Measurements from ENCODE around the gene HPD. TPM values are rescaled to one million over a fixed set of nuclear protein-coding genes. Genes with fewer than 3 reads are reported as not detected.

Gene HPD
- total RNA-seq (under 1 TPM in 3 of 5 donors, not detected in 2; 0.39 to 0.92 (median 0.58) TPM), total RNA-seq (0 to 0.33 (median 0) reads per million in 29 experiments)
- total RNA-seq (2013), result not detected

GRCh38 chr12:121858662-121859572 is at the start of gene HPD:
Gene HPD (minus strand): TSS chr12:121858859. CDS start chr12:121858823, 36 bp downstream.
- H3K4me3 Mint-ChIP-seq, result no peak within 1 kb of the TSS
- H3K4me3 ChIP-seq (ENCODE audit: control insufficient read depth in 1 of 2, extremely low read depth in 1 of 2, low read length in 1 of 2), result no peak within 1 kb of the TSS
- ATAC-seq (replicated peaks in 1 of 4) (no peak), DNase-seq (no peak)
- H3K27ac Mint-ChIP-seq, result no peak within 1 kb of the TSS
- H3K9me3 ChIP-seq, result no peaks in the 10 kb centered on the region
- ChIA-PET CTCF (no interaction called here), POLR2A (no interaction called here)
- H3K36me3 Mint-ChIP-seq, result peaks cover 4% of the 10 kb centered on the region
- 74% methylated on average over 6 of the region's 16 CpGs for WGBS (ENCODE audit: insufficient coverage)
- no peaks in the 10 kb centered on the region for H3K36me3 ChIP-seq (ENCODE audit: control insufficient read depth in 2 of 2, extremely low read depth in 1 of 2, insufficient read depth in 1 of 2, low read length in 1 of 2)
- H3K27me3 ChIP-seq (replicated peaks in 1 of 2; ENCODE audit: control insufficient read depth in 2 of 2, extremely low read depth in 1 of 2, insufficient read depth in 2 of 2, low read length in 1 of 2), result peaks cover 0 to 11% of the 10 kb centered on the region in 2 experiments
- H3K4me1 Mint-ChIP-seq, result no peaks in the 10 kb centered on the region
- no peaks in the 10 kb centered on the region for H3K27me3 Mint-ChIP-seq
- no peaks in the 10 kb centered on the region for H3K9me3 Mint-ChIP-seq
- H3K4me1 ChIP-seq (ENCODE audit: control insufficient read depth in 1 of 2, extremely low read depth in 1 of 2, insufficient read depth in 2 of 2, low read length in 2 of 2), result no peaks in the 10 kb centered on the region
- H3K27ac ChIP-seq (ENCODE audit: low read length), result no peak within 1 kb of the TSS

DNA sequence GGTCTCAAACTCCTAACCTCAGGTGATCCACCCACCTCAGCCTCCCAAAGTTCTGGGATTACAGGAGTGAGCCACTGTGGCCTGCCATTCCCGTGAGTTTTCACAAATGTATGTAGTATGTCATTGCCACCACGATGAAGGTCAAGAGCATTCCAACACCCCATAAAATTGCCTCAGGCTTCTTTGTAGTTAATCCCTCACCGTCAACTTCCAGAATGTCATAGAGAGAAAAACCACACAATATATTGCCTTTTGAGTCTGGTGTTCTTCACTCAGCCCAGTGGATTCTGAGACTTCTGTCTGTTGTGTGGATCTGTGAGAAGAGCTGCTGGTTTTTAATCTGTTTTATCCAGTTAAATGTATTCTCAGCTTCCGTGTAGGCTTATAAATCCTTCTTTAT is 47.1 kb upstream of the HPD start:
- Histone ChIP-seq H3K27ac (ENCODE audit: low read length) (no peak overlapping the region), H3K9me3 (no peaks in the 10 kb centered on the region), H3K4me3 (ENCODE audit: control insufficient read depth in 1 of 2, extremely low read depth in 1 of 2, low read length in 1 of 2) (no peak overlapping the region), H3K36me3 (ENCODE audit: control insufficient read depth in 2 of 2, extremely low read depth in 1 of 2, insufficient read depth in 1 of 2, low read length in 1 of 2) (peaks cover 5 to 55% of the 10 kb centered on the region in 2 donors), H3K27me3 (replicated peaks in 1 of 2; ENCODE audit: control insufficient read depth in 2 of 2, extremely low read depth in 1 of 2, insufficient read depth in 2 of 2, low read length in 1 of 2) (no peaks in the 10 kb centered on the region), H3K4me1 (ENCODE audit: control insufficient read depth in 1 of 2, extremely low read depth in 1 of 2, insufficient read depth in 2 of 2, low read length in 2 of 2) (peaks cover 0 to 5% of the 10 kb centered on the region in 2 experiments)
- ChIA-PET POLR2A (interaction anchor here in 1 of 2 donors (1.1 kb wide), 1 partner anchor 14 kb away, joined by 3 read pairs; no protein-coding TSS in a partner anchor), CTCF (interaction anchor here (0.6 to 1.5 kb wide), 3 partner anchors 13 to 185 kb away, joined by 3 to 13 read pairs (median 3); partner anchors contain the start of gene CFAP251 (in 1 of the 2))
- Mint-ChIP-seq H3K27ac (no peak overlapping the region), H3K4me3 (no peak overlapping the region), H3K27me3 (no peaks in the 10 kb centered on the region), H3K4me1 (peaks cover 7 to 8% (median 7%) of the 10 kb centered on the region in 3 donors), H3K9me3 (no peaks in the 10 kb centered on the region), H3K36me3 (peaks cover 52% of the 10 kb centered on the region)
- ATAC-seq (replicated peaks in 1 of 4), result no peak
- no peak for DNase-seq
- WGBS (ENCODE audit: insufficient coverage), result 100% methylated on average over 2 of the region's 4 CpGs

- Mint-ChIP-seq H3K4me3 (no peak overlapping the region), H3K27me3 (no peaks in the 10 kb centered on the region), H3K4me1 (peaks cover 0 to under 1% (median 0%) of the 10 kb centered on the region in 3 donors), H3K27ac (no peak overlapping the region), H3K36me3 (peaks cover 47% of the 10 kb centered on the region), H3K9me3 (no peaks in the 10 kb centered on the region)
- WGBS (ENCODE audit: insufficient coverage), result 83% methylated on average over 1 of the region's 2 CpGs
- ChIA-PET CTCF (no interaction called here), POLR2A (interaction anchor here in 1 of 2 donors (0.6 kb wide), 1 partner anchor 256 kb away, joined by 3 read pairs; no protein-coding TSS in a partner anchor)
- H3K36me3 ChIP-seq (ENCODE audit: control insufficient read depth in 2 of 2, extremely low read depth in 1 of 2, insufficient read depth in 1 of 2, low read length in 1 of 2), result peaks cover 5 to 56% of the 10 kb centered on the region in 2 donors
- DNase-seq (no peak), ATAC-seq (replicated peaks in 1 of 4) (no peak)
- H3K27me3 ChIP-seq (replicated peaks in 1 of 2; ENCODE audit: control insufficient read depth in 2 of 2, extremely low read depth in 1 of 2, insufficient read depth in 2 of 2, low read length in 1 of 2), result no peaks in the 10 kb centered on the region
- no peak overlapping the region for H3K27ac ChIP-seq (ENCODE audit: low read length)
- H3K9me3 ChIP-seq, result no peaks in the 10 kb centered on the region
- no peak overlapping the region for H3K4me3 ChIP-seq (ENCODE audit: control insufficient read depth in 1 of 2, extremely low read depth in 1 of 2, low read length in 1 of 2)
- H3K4me1 ChIP-seq (ENCODE audit: control insufficient read depth in 1 of 2, extremely low read depth in 1 of 2, insufficient read depth in 2 of 2, low read length in 2 of 2), result no peaks in the 10 kb centered on the region
These were observed 44.5 kb upstream of the HPD start for GRCh38 chr12:121903202-121903601.

DNA sequence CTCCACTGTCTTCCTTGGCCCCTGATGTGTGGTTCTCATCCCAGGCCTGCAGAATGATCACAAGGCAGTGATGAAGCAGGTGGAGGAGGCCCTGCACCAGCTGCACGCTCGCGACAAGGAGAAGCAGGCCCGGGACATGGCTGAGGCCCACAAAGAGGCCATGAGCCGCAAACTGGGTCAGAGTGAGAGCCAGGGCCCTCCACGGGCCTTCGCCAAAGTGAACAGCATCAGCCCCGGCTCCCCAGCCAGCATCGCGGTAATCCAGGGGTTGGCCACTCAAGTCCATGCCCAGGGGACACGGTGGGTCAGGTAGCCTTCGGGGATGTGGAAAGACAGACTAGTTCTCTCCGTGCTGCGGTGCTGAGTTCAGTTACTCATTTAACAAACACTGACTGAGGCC is 40.9 kb upstream of the HPD start:
- 96% methylated on average over 13 of the region's 14 CpGs for WGBS (ENCODE audit: insufficient coverage)

DNA sequence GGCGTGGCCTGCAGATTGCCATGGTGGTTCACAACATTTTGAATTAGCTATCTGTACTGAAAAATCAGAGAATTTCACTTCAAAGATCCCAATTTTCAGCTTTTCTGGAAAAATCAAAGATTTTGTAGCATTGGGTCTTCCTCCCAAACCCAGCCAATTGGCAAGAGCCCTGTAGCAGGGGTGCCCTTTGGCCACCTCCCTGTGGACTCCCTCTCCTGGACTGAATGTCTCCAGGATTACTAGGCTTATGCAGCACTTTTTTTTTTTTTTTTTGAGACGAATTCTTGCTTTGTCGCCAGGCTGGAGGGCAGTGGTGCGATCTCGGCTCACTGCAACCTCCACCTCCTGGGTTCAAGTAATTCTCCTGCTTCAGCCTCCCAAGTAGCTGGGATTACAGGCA is 39.6 kb upstream of the HPD start:
- H3K27me3 Mint-ChIP-seq, result no peaks in the 10 kb centered on the region
- CTCF ChIA-PET, result interaction anchor here in 1 of 2 donors (0.6 kb wide), 1 partner anchor 13 kb away, joined by 11 read pairs; no protein-coding TSS in a partner anchor
- no peaks in the 10 kb centered on the region for H3K9me3 ChIP-seq
- POLR2A ChIA-PET, result no interaction called here
- H3K27ac ChIP-seq (ENCODE audit: low read length), result no peak overlapping the region
- H3K27ac Mint-ChIP-seq, result no peak overlapping the region
- no peak for DNase-seq
- peaks cover 0 to 9% of the 10 kb centered on the region in 2 experiments for H3K4me1 ChIP-seq (ENCODE audit: control insufficient read depth in 1 of 2, extremely low read depth in 1 of 2, insufficient read depth in 2 of 2, low read length in 2 of 2)
- no peak overlapping the region for H3K4me3 ChIP-seq (ENCODE audit: control insufficient read depth in 1 of 2, extremely low read depth in 1 of 2, low read length in 1 of 2)
- H3K9me3 Mint-ChIP-seq, result no peaks in the 10 kb centered on the region
- 100% methylated on average over 1 of the region's 5 CpGs for WGBS (ENCODE audit: insufficient coverage)
- peaks cover 16 to 69% of the 10 kb centered on the region in 2 donors for H3K36me3 ChIP-seq (ENCODE audit: control insufficient read depth in 2 of 2, extremely low read depth in 1 of 2, insufficient read depth in 1 of 2, low read length in 1 of 2)
- ATAC-seq (replicated peaks in 1 of 4), result no peak
- H3K4me1 Mint-ChIP-seq, result peaks cover 17 to 20% (median 19%) of the 10 kb centered on the region in 3 donors
- no peak overlapping the region for H3K4me3 Mint-ChIP-seq
- H3K36me3 Mint-ChIP-seq, result peaks cover 44% of the 10 kb centered on the region
- no peaks in the 10 kb centered on the region for H3K27me3 ChIP-seq (replicated peaks in 1 of 2; ENCODE audit: control insufficient read depth in 2 of 2, extremely low read depth in 1 of 2, insufficient read depth in 2 of 2, low read length in 1 of 2)

More for the DNA sequence above, 40.9 kb upstream of the HPD start:
- ChIA-PET CTCF (no interaction called here), POLR2A (no interaction called here)
- Mint-ChIP-seq H3K27ac (no peak overlapping the region), H3K9me3 (no peaks in the 10 kb centered on the region), H3K4me1 (peaks cover 4 to 7% (median 6%) of the 10 kb centered on the region in 3 donors), H3K36me3 (peaks cover 49% of the 10 kb centered on the region), H3K4me3 (no peak overlapping the region), H3K27me3 (no peaks in the 10 kb centered on the region)
- Histone ChIP-seq H3K4me1 (ENCODE audit: control insufficient read depth in 1 of 2, extremely low read depth in 1 of 2, insufficient read depth in 2 of 2, low read length in 2 of 2) (no peaks in the 10 kb centered on the region), H3K27me3 (replicated peaks in 1 of 2; ENCODE audit: control insufficient read depth in 2 of 2, extremely low read depth in 1 of 2, insufficient read depth in 2 of 2, low read length in 1 of 2) (no peaks in the 10 kb centered on the region), H3K4me3 (ENCODE audit: control insufficient read depth in 1 of 2, extremely low read depth in 1 of 2, low read length in 1 of 2) (no peak overlapping the region), H3K36me3 (ENCODE audit: control insufficient read depth in 2 of 2, extremely low read depth in 1 of 2, insufficient read depth in 1 of 2, low read length in 1 of 2) (peaks cover 20 to 73% of the 10 kb centered on the region in 2 donors), H3K9me3 (no peaks in the 10 kb centered on the region), H3K27ac (ENCODE audit: low read length) (no peak overlapping the region)
- ATAC-seq (replicated peaks in 1 of 4) (no peak), DNase-seq (no peak)

DNA sequence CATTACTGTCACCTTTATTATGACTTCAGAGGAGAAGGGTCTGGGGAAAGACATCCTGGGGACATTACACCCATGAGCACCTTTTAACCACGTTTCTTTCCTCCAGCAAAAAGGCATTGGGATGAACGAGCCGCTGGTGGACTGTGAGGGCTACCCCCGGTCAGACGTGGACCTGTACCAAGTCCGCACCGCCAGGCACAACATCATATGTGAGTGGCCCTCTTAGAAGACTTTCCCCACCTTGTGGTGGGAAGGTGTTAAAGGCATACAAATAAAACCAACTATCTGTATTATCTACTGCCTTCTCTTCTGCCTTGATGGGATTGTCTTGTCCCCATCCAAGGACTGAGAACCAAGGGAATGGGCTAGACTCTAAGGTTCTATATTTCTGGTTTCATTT is 36.0 kb upstream of the HPD start:
- ATAC-seq (replicated peaks in 1 of 4), result peak in 3 of 4 experiments; percentile 48 to 54 (median 50)
- POLR2A ChIA-PET, result no interaction called here

More for the DNA sequence above, 36.0 kb upstream of the HPD start:
- Mint-ChIP-seq H3K27ac (peak overlapping the region; percentile 77 to 87), H3K4me1 (peaks cover 34 to 40% (median 37%) of the 10 kb centered on the region in 3 donors), H3K9me3 (no peaks in the 10 kb centered on the region), H3K4me3 (peak overlapping the region in 1 of 3 donors; percentile 19), H3K36me3 (peaks cover 21% of the 10 kb centered on the region), H3K27me3 (no peaks in the 10 kb centered on the region)
- CTCF ChIA-PET, result interaction anchor here in 1 of 2 donors (0.9 to 1.4 kb wide), 2 partner anchors 22 to 99 kb away, joined by 3 to 6 read pairs; no protein-coding TSS in a partner anchor
- Histone ChIP-seq H3K36me3 (ENCODE audit: control insufficient read depth in 2 of 2, extremely low read depth in 1 of 2, insufficient read depth in 1 of 2, low read length in 1 of 2) (peaks cover 15 to 52% of the 10 kb centered on the region in 2 donors), H3K27ac (ENCODE audit: low read length) (no peak overlapping the region), H3K9me3 (no peaks in the 10 kb centered on the region), H3K4me1 (ENCODE audit: control insufficient read depth in 1 of 2, extremely low read depth in 1 of 2, insufficient read depth in 2 of 2, low read length in 2 of 2) (peaks cover 4 to 26% of the 10 kb centered on the region in 2 experiments), H3K27me3 (replicated peaks in 1 of 2; ENCODE audit: control insufficient read depth in 2 of 2, extremely low read depth in 1 of 2, insufficient read depth in 2 of 2, low read length in 1 of 2) (no peaks in the 10 kb centered on the region), H3K4me3 (ENCODE audit: control insufficient read depth in 1 of 2, extremely low read depth in 1 of 2, low read length in 1 of 2) (no peak overlapping the region)
- DNase-seq, result peak in 1 of 35 experiments; percentile 27
- no CpG with 5 or more reads among the region's 7 CpGs for WGBS (ENCODE audit: insufficient coverage)

All from T-cell (primary cell).